GM13976 (cell line): ENCODE data around the gene PDGFD.

ENCODE experiments used
- DNase-seq: peaks from one replicate; pipeline ENCODE4 v3.0.0; 2012; ENCODE audit warnings: low spot score
- CTCF ChIP-seq: IDR thresholded peaks from 2 replicates; pipeline ENCODE4 v1.5.1; 2012; ENCODE audit warnings: borderline replicate concordance, mild to moderate bottlenecking; ENCODE audit not compliant: insufficient read depth; ENCODE audit errors: extremely low read depth, missing control alignments, control extremely low read depth
- in situ Hi-C: fragments of 300-500 bp; cut with MboI; formaldehyde crosslinking; loops from one replicate; pipeline ENCODE4 v1.12.0; 2022; ENCODE audit warnings: low sequenced_read_pairs, mixed read lengths, inconsistent platforms; ENCODE audit not compliant: unreplicated experiment

PDGFD gene

GRCh38 chr11:103862094-103862801, 301.7 kb downstream of the PDGFD start:
- in situ Hi-C loops: no loop called here
- no peak for DNase-seq
- peak; percentile 28 for TF ChIP-seq CTCF
